ENCODE data around the gene CCNT2.
"Not testable (repeated sequence)": the region's sequence is repeated elsewhere in the genome, so short reads cannot be mapped to it uniquely, and the experiment has no call there.

CCNT2 gene

GRCh38 chr2:134919341-134920210, 954 bp downstream of the CCNT2 start:
- DNase-seq (ENCODE audit: low read depth in 3 of 3): peak; percentile 27 to 44 (median 36)

- no peak for DNase-seq (ENCODE audit: low read depth in 3 of 3)
These were observed 6.3 kb downstream of the CCNT2 start for GRCh38 chr2:134924912-134925311.

DNA sequence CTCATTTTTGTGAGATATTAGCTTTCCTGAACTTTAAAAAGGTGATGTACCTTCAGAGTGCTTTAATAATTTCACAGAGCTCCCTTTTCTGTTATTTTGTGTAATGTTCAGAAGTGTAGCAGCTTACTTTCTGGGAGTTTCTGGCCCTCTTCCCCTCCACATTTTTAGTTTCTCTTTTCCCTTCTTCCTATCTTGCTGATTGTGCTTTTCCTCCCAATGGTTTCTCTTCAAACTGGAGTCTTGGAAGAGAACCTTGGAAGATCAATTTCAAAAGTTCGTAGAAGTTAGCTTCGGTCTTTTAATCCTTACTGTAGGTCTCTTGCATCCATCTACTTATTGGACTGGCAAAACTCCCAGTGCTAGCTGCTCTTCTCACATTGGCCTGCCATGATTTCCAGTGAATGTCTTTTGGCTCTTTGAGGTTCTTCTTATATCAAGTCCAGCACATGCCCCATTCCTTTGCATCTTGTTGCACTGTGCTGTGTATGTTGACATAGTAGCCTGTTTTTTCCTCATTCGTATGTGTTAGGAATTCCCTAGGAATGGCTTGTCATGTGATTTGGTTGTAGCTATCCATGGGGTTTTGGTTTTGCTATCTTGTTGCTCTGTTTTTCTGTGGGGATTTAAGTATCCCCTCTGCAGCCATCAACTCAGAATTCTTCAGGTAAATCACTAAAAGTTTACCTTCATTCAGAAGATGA, 7.8 kb downstream of the CCNT2 start:
- DNase-seq (ENCODE audit: low read depth in 3 of 3): no peak

DNA sequence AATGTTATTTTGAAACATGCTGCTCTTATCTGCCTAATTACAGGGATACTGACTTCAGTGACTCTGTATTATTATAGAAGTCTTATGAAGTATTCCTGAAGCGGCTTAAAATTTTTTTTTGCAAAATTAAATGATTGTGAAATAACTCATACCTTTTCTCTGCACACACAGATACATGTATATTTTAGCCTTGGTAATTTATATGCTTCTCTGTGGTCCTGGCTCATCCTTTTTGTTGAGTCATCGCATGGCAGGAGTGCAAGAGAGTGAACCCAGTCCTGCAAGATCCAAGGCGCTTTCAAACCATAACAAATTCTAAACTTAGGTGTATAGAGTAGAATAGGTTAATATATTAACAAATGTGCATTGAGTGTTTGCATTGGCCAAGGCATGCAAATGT, 8.6 kb downstream of the CCNT2 start:
- no peak for DNase-seq (ENCODE audit: low read depth in 3 of 3)

DNA sequence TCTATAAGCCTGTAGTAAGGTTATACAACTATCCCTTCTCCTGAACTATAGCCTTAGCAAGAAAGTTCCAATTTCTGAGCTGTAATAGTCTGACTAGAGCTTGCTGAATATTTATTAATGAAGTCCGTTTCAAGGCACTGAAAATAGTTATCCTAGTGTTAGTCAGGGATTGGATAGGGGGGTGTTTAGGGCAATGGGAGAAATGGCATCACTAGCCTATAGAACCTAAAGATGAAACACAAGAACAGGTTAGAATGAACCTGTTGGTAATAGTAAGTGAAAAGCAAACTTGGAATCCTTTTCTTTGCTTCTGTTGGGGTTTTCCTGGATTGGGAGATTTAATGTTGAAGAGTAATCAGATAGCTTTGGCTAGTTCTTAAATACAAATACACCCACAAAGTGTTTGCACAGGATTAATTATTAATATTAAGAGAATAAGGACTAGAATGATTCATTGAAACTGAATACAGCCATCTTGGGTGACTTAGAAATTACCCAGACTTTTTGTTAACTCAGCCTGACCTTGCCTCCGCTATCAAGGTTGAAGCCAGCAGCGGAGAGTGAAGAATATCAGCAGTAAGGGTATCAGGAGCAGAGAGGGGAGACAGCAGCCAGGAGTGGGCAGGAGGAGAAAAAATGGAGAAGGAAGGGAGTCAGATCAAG, 14.4 kb downstream of the CCNT2 start:
- no peak for DNase-seq (ENCODE audit: low read depth in 3 of 3)

DNA sequence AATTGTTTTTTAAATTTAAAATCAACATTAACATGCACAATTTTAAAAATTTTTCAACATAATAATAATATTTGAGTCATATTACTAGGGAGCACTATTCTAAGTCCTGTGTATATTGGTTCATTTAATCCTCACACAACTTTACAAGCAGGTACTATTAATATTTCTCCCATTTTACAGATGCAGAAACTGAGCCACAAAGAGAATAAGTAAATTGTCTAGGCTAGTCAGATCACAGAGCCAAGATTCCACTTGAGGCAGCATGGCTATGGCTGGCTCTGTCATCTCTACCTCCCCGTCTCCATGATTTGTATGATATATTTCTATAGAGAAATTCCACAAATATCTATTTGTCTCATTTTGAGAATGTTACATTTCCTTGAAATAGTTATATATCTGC, 15.1 kb downstream of the CCNT2 start:
- DNase-seq (ENCODE audit: low read depth in 3 of 3): no peak

DNA sequence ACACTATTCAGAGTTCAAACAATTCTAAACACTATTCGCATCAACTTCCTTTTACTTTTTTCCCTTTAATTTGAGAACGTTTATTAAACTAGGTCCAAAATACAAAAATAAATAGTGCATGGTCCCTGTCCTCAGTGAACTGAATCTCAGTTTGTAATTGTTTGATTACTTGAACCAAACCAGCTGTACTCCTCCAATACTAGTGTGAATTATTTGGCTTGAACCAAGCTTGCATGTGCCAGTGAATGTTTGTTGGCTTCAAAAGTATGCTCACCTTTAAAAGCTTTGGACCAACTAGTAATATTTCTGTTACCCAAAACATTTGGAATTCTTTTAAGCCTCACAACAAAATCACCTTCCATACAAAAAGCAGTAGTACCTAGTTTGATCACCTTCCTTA, 15.5 kb downstream of the CCNT2 start:
- DNase-seq (ENCODE audit: low read depth in 3 of 3): no peak

DNA sequence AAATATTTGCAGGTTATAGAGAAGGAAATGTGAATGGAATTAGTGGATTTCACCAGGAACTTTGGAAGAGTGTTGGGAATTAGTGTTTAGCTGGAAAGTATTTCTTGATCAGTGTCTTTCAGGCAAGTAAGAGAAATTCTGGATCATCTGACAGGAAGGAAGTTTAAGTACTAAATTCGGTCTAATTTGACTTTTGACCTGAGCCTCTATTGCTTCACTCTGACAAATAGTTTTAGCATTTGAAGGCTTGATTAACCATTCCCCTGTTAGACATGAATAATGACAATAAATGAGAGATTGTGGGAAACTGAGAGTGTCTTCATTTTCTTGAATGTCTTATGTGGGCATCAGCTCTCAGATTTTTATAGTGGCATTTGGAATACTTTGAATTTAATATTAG, 16.0 kb downstream of the CCNT2 start:
- DNase-seq (ENCODE audit: low read depth in 3 of 3): no peak

- no peak for DNase-seq (ENCODE audit: low read depth in 3 of 3)
These were observed 18.1 kb downstream of the CCNT2 start for GRCh38 chr2:134936691-134937090.

- no peak for DNase-seq (ENCODE audit: low read depth in 3 of 3)
These were observed 24.9 kb downstream of the CCNT2 start for GRCh38 chr2:134943540-134943939.

DNA sequence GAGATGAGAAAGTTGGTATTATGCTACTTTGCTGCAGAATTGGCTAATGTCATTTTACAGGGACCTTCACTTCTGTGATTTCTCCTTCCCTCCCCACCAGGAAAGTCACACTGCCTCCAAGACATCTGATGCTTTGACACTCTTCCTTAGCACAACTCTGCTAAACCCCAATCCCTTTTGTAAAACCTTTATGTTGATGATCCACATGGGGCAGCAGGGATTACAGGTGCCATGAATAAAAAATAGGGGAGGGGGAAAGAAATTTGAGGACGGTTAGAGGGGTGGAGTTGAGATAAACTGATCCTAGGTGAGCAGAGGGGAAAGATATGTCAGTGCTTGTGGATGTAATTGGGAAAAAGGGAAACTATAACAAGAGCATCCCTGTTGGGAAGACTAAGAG, 26.4 kb downstream of the CCNT2 start:
- no peak for DNase-seq (ENCODE audit: low read depth in 3 of 3)

- DNase-seq (ENCODE audit: low read depth in 3 of 3): no peak
These were observed 27.5 kb downstream of the CCNT2 start for GRCh38 chr2:134946073-134946472.

- no peak for DNase-seq (ENCODE audit: low read depth in 3 of 3)
These were observed 31.5 kb downstream of the CCNT2 start for GRCh38 chr2:134949981-134950708.

DNA sequence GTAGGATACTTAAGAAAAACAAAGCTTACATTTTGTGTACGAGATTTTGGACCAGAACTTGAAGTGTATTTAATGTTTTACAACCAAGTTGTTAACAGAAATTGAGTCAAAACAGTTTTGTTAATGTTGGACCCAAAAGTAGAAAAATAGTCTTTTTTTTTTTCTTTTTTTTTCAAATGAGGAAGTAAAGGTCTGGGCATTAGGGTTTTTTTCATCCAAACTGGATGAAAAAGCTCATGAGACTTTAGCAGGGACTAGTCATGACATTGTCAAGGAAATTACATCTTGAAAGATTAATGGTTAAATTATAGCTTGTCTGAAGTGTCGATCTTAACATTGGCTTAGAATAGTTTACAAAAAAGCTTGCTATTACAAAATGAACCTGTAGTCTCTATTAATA, 32.3 kb downstream of the CCNT2 start:
- no peak for DNase-seq (ENCODE audit: low read depth in 3 of 3)

DNA sequence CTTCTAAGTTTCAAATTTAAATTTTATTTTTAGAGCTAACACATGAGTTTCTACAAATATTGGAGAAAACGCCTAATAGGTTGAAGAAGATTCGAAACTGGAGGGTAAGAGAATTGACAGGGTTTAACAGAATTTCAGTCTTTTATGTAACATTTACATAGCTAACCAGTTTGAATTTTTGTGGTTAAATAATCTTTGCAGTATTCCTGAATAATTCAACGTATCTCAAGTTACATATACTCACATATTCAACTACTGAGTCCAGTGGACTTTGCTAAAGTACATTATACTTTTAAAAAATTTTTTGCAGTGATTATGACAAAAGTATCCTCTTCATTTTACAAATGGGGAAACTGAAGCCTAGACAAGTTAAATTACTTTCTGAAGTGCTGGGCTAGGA, 34.0 kb downstream of the CCNT2 start:
- DNase-seq (ENCODE audit: low read depth in 3 of 3): no peak

DNA sequence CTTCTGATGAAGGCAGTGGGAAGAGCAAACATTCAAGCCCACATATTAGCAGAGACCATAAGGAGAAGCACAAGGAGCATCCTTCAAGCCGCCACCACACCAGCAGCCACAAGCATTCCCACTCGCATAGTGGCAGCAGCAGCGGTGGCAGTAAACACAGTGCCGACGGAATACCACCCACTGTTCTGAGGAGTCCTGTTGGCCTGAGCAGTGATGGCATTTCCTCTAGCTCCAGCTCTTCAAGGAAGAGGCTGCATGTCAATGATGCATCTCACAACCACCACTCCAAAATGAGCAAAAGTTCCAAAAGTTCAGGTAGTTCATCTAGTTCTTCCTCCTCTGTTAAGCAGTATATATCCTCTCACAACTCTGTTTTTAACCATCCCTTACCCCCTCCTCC, 35.4 kb downstream of the CCNT2 start:
- no peak for DNase-seq (ENCODE audit: low read depth in 3 of 3)

DNA sequence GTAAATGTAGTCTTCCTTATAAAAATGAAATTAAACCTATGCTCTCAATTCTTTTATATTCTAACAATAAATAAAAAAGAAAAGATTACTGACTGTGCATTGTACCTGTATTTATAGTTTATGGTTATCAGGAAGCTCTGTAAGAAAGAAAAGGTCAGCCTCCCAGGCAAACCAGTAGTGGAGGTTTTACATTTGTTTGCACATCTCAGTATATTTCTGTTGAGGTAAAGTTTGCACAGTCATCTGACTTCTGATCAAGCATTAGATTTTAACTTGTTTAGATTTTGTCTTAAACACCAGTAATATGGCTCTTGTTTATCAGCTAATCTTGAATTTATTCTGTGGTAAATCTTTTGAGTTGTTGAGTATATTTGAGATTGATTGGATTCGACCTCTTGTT, 37.1 kb downstream of the CCNT2 start:
- no peak for DNase-seq (ENCODE audit: low read depth in 3 of 3)

DNA sequence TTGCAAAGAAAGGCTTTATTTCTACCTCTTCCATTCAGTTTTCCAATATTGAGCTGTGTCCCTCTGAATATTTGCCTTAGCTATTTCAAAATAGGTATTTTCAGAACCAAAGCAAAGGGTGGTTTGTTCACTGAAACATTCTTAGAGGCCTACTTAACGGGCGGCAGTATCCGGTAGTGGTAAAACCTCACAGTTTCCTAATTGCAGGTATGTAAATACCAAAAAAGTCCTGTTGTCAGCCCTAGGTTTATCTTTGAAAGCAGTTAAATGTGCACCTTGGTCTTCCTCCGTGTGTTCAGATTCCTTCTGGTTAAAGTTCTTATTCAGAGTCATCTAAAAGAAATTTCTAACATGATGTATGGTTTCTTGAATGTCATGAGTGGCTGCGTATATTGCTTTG, 38.9 kb downstream of the CCNT2 start:
- no peak for DNase-seq (ENCODE audit: low read depth in 3 of 3)

- not testable (repeated sequence) for DNase-seq (ENCODE audit: low read depth in 3 of 3)
These were observed 48.5 kb downstream of the CCNT2 start for GRCh38 chr2:134967166-134967565.

GRCh38 chr2:134973241-134974138, 54.9 kb downstream of the CCNT2 start:
- DNase-seq (ENCODE audit: low read depth in 3 of 3): no peak
